Mesendoderm (in vitro differentiated cells): Measurements from ENCODE around the gene HTR3C.

ENCODE experiments used
- DNase-seq: peaks from one replicate; pipeline ENCODE4 v3.0.0; 2013
- H2AK5ac ChIP-seq: 2 replicates; pipeline ENCODE4 v1.6.1; 2013; ENCODE audit warnings: low read length, inconsistent platforms
- H2BK120ac ChIP-seq: 2 replicates; pipeline ENCODE4 v1.6.1; 2013; ENCODE audit warnings: low read depth, mild to moderate bottlenecking, low read length, moderate library complexity, mixed read lengths
- H2BK15ac ChIP-seq: replicated peaks from 2 replicates; pipeline ENCODE4 v1.6.1; 2013; ENCODE audit warnings: low read depth, mild to moderate bottlenecking, moderate library complexity
- H2BK5ac ChIP-seq: 2 replicates; pipeline ENCODE4 v1.6.1; 2013; ENCODE audit warnings: low read length, inconsistent platforms
- H3K18ac ChIP-seq: 2 replicates; pipeline ENCODE4 v1.6.1; 2013; ENCODE audit warnings: mild to moderate bottlenecking, low read length, mixed read lengths
- H3K23ac ChIP-seq: one replicate; pipeline ENCODE4 v1.6.1; 2013; ENCODE audit warnings: low read length
- H3K27ac ChIP-seq: 2 replicates; pipeline ENCODE4 v1.5.1; 2013; ENCODE audit warnings: low read depth, mild to moderate bottlenecking, inconsistent platforms, low read length, moderate library complexity
- H3K27me3 ChIP-seq: 2 replicates; pipeline ENCODE4 v1.6.1; 2013; ENCODE audit warnings: low read length, control low read depth, mild to moderate bottlenecking, inconsistent platforms; ENCODE audit not compliant: insufficient read depth, poor library complexity
- H3K36me3 ChIP-seq: 2 replicates; pipeline ENCODE4 v1.6.1; 2013; ENCODE audit warnings: low read length, inconsistent platforms; ENCODE audit not compliant: control insufficient read depth, insufficient read depth
- H3K4ac ChIP-seq: one replicate; pipeline ENCODE4 v1.6.1; 2013; ENCODE audit warnings: low read depth, mild to moderate bottlenecking, low read length, moderate library complexity
- H3K4me1 ChIP-seq: 2 replicates; pipeline ENCODE4 v1.6.1; 2013; ENCODE audit warnings: low read depth, low read length, inconsistent platforms; ENCODE audit not compliant: control insufficient read depth
- H3K4me2 ChIP-seq: 2 replicates; pipeline ENCODE4 v1.6.1; 2013; ENCODE audit warnings: low read length
- H3K4me3 ChIP-seq: 2 replicates; pipeline ENCODE4 v1.5.1; 2013; ENCODE audit warnings: mild to moderate bottlenecking, low read length
- H3K56ac ChIP-seq: one replicate; pipeline ENCODE4 v1.6.1; 2013; ENCODE audit warnings: low read length
- H3K79me1 ChIP-seq: 2 replicates; pipeline ENCODE4 v1.6.1; 2013; ENCODE audit warnings: low read length, inconsistent platforms
- H3K79me2 ChIP-seq: 2 replicates; pipeline ENCODE4 v1.6.1; 2013; ENCODE audit warnings: mild to moderate bottlenecking, low read length; ENCODE audit not compliant: control insufficient read depth, insufficient read depth
- H3K9ac ChIP-seq: 2 replicates; pipeline ENCODE4 v1.6.1; 2013; ENCODE audit warnings: low read length, inconsistent platforms
- H4K5ac ChIP-seq: one replicate; pipeline ENCODE4 v1.6.1; 2013; ENCODE audit warnings: low read length
- H4K8ac ChIP-seq: one replicate; pipeline ENCODE4 v1.6.1; 2013; ENCODE audit warnings: low read depth, mild to moderate bottlenecking, control low read depth, low read length, moderate library complexity
- WGBS: extraction: QIAGEN DNeasy Blood & Tissue Kit; methylation state at CpG from one replicate; pipeline ENCODE4 v1.1.7; 2013; ENCODE audit warnings: low lambda C conversion rate, missing lambda C conversion rate; ENCODE audit not compliant: insufficient coverage; ENCODE audit errors: extremely low coverage; 5-methylcytosine and 5-hydroxymethylcytosine counted together

The HTR3C gene

DNA sequence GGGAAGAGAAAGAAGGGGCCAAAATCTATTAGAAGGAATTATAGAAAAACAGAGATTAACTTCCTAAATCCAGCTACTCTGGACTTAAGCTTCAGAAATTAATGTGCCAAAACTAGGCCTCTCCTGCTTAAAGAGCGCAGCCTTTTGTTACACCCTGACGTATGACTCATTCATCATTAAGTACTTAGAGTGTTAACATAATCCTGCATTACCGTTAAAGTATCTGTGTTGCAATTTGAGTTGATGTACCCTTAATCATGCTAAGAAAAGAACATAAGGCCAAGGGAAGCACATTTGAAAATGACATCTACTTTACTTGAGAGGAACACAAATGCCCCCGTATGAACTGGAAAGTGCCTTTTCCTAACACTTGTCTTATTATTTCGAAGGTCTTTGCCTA, 13.4 kb upstream of the HTR3C start:
- Histone ChIP-seq H3K4me2 (no peak overlapping the region), H3K4ac (no peak overlapping the region), H3K79me1 (no peaks in the 10 kb centered on the region), H2BK15ac (no peak overlapping the region), H2BK5ac (no peak overlapping the region), H3K27me3 (no peaks in the 10 kb centered on the region), H3K79me2 (no peaks in the 10 kb centered on the region), H3K18ac (no peak overlapping the region), H3K4me3 (no peak overlapping the region), H3K23ac (no peak overlapping the region), H4K8ac (no peak overlapping the region), H2BK120ac (no peak overlapping the region), H4K5ac (no peak overlapping the region), H3K56ac (no peak overlapping the region), H2AK5ac (no peak overlapping the region), H3K4me1 (no peaks in the 10 kb centered on the region), H3K9ac (no peak overlapping the region), H3K36me3 (no peaks in the 10 kb centered on the region), H3K27ac (no peak overlapping the region)
- DNase-seq, result no peak
- no CpG with 5 or more reads among the region's 5 CpGs for WGBS

DNA sequence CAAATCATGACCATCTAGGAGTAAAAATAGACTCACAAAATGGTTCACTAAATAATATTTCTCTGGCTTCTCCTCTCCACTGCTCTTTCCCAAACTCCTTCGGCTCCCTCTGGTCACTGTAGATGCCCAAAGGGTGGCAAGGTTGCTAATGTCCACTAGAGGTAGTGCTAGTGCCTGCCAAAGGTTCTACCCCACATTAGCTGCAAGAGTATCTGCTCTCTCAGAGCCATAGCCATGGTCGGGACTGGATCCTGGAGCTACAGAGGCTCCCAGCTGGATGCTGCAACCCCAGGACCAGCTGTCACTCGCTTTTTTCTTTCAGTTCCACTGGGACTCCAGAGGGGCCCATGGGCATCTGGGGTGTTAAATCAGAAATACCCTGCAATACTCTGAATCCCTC, 12.8 kb upstream of the HTR3C start:
- H4K5ac ChIP-seq, result no peak overlapping the region
- H2BK120ac ChIP-seq, result no peak overlapping the region
- H3K27ac ChIP-seq, result no peak overlapping the region
- H3K4me1 ChIP-seq, result no peaks in the 10 kb centered on the region
- no peak overlapping the region for H3K56ac ChIP-seq
- no peak overlapping the region for H2AK5ac ChIP-seq
- no peaks in the 10 kb centered on the region for H3K36me3 ChIP-seq
- no peaks in the 10 kb centered on the region for H3K79me2 ChIP-seq
- no peak overlapping the region for H4K8ac ChIP-seq
- WGBS, result no CpG with 5 or more reads among the region's 3 CpGs
- no peak overlapping the region for H3K23ac ChIP-seq
- no peak overlapping the region for H3K4me3 ChIP-seq
- H3K4me2 ChIP-seq, result no peak overlapping the region
- H3K18ac ChIP-seq, result no peak overlapping the region
- H3K79me1 ChIP-seq, result no peaks in the 10 kb centered on the region
- no peak overlapping the region for H3K4ac ChIP-seq
- peak; percentile 74 for DNase-seq
- no peaks in the 10 kb centered on the region for H3K27me3 ChIP-seq
- H3K9ac ChIP-seq, result no peak overlapping the region
- H2BK5ac ChIP-seq, result no peak overlapping the region
- no peak overlapping the region for H2BK15ac ChIP-seq

GRCh38 chr3:184042617-184043016, 10.2 kb upstream of the HTR3C start:
- Histone ChIP-seq H3K23ac (no peak overlapping the region), H3K27ac (no peak overlapping the region), H3K4me3 (no peak overlapping the region), H3K56ac (no peak overlapping the region), H2BK120ac (no peak overlapping the region), H3K79me1 (no peaks in the 10 kb centered on the region), H3K27me3 (no peaks in the 10 kb centered on the region), H2BK15ac (no peak overlapping the region), H3K18ac (no peak overlapping the region), H3K4me1 (no peaks in the 10 kb centered on the region), H4K8ac (no peak overlapping the region), H3K79me2 (no peaks in the 10 kb centered on the region), H3K4me2 (no peak overlapping the region), H2BK5ac (no peak overlapping the region), H3K4ac (no peak overlapping the region), H4K5ac (no peak overlapping the region), H3K9ac (no peak overlapping the region), H2AK5ac (no peak overlapping the region), H3K36me3 (no peaks in the 10 kb centered on the region)
- no CpG with 5 or more reads among the region's 1 CpG for WGBS
- no peak for DNase-seq

DNA sequence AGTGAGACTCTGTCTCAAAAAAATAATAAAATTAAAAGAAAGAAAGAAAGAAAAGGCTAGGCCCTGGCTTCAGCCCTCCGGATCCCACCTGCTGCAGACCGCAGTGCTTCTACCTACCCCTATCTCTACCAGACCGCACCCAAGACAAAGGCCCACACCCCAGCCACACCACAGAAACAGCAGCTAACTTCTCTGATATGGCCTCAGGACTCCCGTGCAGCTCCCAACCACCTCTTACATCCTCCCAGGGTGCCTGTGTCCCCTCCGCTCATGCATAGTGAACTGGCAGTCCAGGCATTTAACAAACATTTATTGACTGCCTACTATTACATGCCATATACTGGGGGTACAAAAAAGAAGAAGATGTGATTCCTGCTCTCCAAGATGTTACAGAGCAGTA, 6.9 kb upstream of the HTR3C start:
- no peaks in the 10 kb centered on the region for H3K79me2 ChIP-seq
- no peak overlapping the region for H3K4ac ChIP-seq
- H3K4me1 ChIP-seq, result no peaks in the 10 kb centered on the region
- H3K9ac ChIP-seq, result no peak overlapping the region
- no CpG with 5 or more reads among the region's 5 CpGs for WGBS
- H3K4me3 ChIP-seq, result no peak overlapping the region
- no peak overlapping the region for H3K23ac ChIP-seq
- no peaks in the 10 kb centered on the region for H3K36me3 ChIP-seq
- H2AK5ac ChIP-seq, result no peak overlapping the region
- no peak overlapping the region for H4K5ac ChIP-seq
- H3K27ac ChIP-seq, result no peak overlapping the region
- H2BK5ac ChIP-seq, result no peak overlapping the region
- no peak overlapping the region for H2BK15ac ChIP-seq
- no peak overlapping the region for H2BK120ac ChIP-seq
- H3K18ac ChIP-seq, result no peak overlapping the region
- no peaks in the 10 kb centered on the region for H3K27me3 ChIP-seq
- no peak for DNase-seq
- H3K4me2 ChIP-seq, result no peak overlapping the region
- no peak overlapping the region for H4K8ac ChIP-seq
- H3K79me1 ChIP-seq, result no peaks in the 10 kb centered on the region
- no peak overlapping the region for H3K56ac ChIP-seq

GRCh38 chr3:184050217-184050847, 2.5 kb upstream of the HTR3C start:
- H3K27ac ChIP-seq, result no peak overlapping the region
- no peaks in the 10 kb centered on the region for H3K79me1 ChIP-seq
- DNase-seq, result no peak
- no peak overlapping the region for H3K4me2 ChIP-seq
- no peak overlapping the region for H3K4me3 ChIP-seq
- H3K18ac ChIP-seq, result no peak overlapping the region
- H3K27me3 ChIP-seq, result no peaks in the 10 kb centered on the region
- H3K4ac ChIP-seq, result no peak overlapping the region
- no peak overlapping the region for H2BK15ac ChIP-seq
- H4K5ac ChIP-seq, result no peak overlapping the region
- no peak overlapping the region for H3K56ac ChIP-seq
- WGBS, result no CpG with 5 or more reads among the region's 7 CpGs
- H2AK5ac ChIP-seq, result no peak overlapping the region
- H3K36me3 ChIP-seq, result no peaks in the 10 kb centered on the region
- H4K8ac ChIP-seq, result no peak overlapping the region
- no peak overlapping the region for H2BK120ac ChIP-seq
- no peak overlapping the region for H2BK5ac ChIP-seq
- H3K9ac ChIP-seq, result no peak overlapping the region
- H3K23ac ChIP-seq, result no peak overlapping the region
- H3K4me1 ChIP-seq, result no peaks in the 10 kb centered on the region
- H3K79me2 ChIP-seq, result no peaks in the 10 kb centered on the region

- no peak for DNase-seq
These were observed 5.2 kb downstream of the HTR3C start for GRCh38 chr3:184058029-184058428.

More at GRCh38 chr3:184058029-184058428, 5.2 kb downstream of the HTR3C start:
- Histone ChIP-seq H3K36me3 (no peaks in the 10 kb centered on the region), H3K4me2 (no peak overlapping the region), H2AK5ac (no peak overlapping the region), H3K4ac (no peak overlapping the region), H3K27ac (no peak overlapping the region), H2BK15ac (no peak overlapping the region), H3K9ac (no peak overlapping the region), H3K4me3 (no peak overlapping the region), H3K23ac (no peak overlapping the region), H3K79me1 (no peaks in the 10 kb centered on the region), H3K4me1 (no peaks in the 10 kb centered on the region), H2BK5ac (no peak overlapping the region), H4K8ac (no peak overlapping the region), H4K5ac (no peak overlapping the region), H3K18ac (no peak overlapping the region), H3K56ac (no peak overlapping the region), H3K79me2 (no peaks in the 10 kb centered on the region), H2BK120ac (no peak overlapping the region), H3K27me3 (no peaks in the 10 kb centered on the region)
- WGBS, result no CpG with 5 or more reads among the region's 9 CpGs
